ENCODE measurements around the gene MPI.

MPI gene

GRCh38 chr15:74937590-74938371 is 47.9 kb downstream of the MPI start, which contains the start of gene COX5A:
COX5A (minus strand) TSS chr15:74938073; CDS start chr15:74938014, 59 bp downstream.
- FAIRE-seq = no peak

GRCh38 chr15:74950078-74950908 is 60.5 kb downstream of the MPI start:
- no peak for FAIRE-seq

GRCh38 chr15:74951006-74951405 is 61.2 kb downstream of the MPI start:
- no peak for FAIRE-seq
